SU-DHL-6 (cell line): Measurements from ENCODE around the gene LEMD2.

Source experiments
- H2AFZ ChIP-seq: fragments of 200-600 bp; sonication (generic); 2 replicates; pipeline ENCODE4 v1.6.1; 2014; ENCODE audit warnings: low read depth, mild to moderate bottlenecking, moderate library complexity, mixed read lengths, antibody characterized with exemption, low read length; ENCODE audit not compliant: severe bottlenecking
- H3F3A ChIP-seq: fragments of 200-600 bp; shearing (Covaris generic); 2 replicates; pipeline ENCODE4 v1.6.0; 2016; ENCODE audit warnings: antibody characterized with exemption, mild to moderate bottlenecking; ENCODE audit not compliant: insufficient read depth
- H3K27ac ChIP-seq: fragments of 200-600 bp; sonication (generic); 2 replicates; pipeline ENCODE4 v1.5.1; 2016; ENCODE audit warnings: low read depth, mild to moderate bottlenecking, low read length, moderate library complexity, mixed read lengths
- H3K27me3 ChIP-seq: fragments of 200-600 bp; sonication (generic), shearing (Covaris generic); 2 replicates; pipeline ENCODE4 v1.6.0; 2014; ENCODE audit warnings: mild to moderate bottlenecking, low read length
- H3K36me3 ChIP-seq: fragments of 200-600 bp; sonication (generic); 2 replicates; pipeline ENCODE4 v1.6.1; 2014; ENCODE audit warnings: mild to moderate bottlenecking, low read length, mixed read lengths
- H3K4me2 ChIP-seq: fragments of 300-600, 200-600 bp; shearing (Covaris generic), sonication (generic); 2 replicates; pipeline ENCODE4 v1.6.0; 2014; ENCODE audit warnings: low read length, low read depth, mild to moderate bottlenecking; ENCODE audit not compliant: poor library complexity, severe bottlenecking
- H3K4me3 ChIP-seq: fragments of 200-600 bp; sonication (generic); 2 replicates; pipeline ENCODE4 v1.5.1; 2014; ENCODE audit warnings: antibody characterized with exemption, low read length, mild to moderate bottlenecking, mixed read lengths; ENCODE audit not compliant: insufficient read depth, poor library complexity, severe bottlenecking
- H3K79me2 ChIP-seq: fragments of 200-600 bp; sonication (generic); 2 replicates; pipeline ENCODE4 v1.6.1; 2014; ENCODE audit warnings: mild to moderate bottlenecking, low read length, moderate library complexity; ENCODE audit not compliant: insufficient read depth
- H3K9ac ChIP-seq: fragments of 200-600 bp; sonication (generic); 2 replicates; pipeline ENCODE4 v1.7.0; 2014; ENCODE audit warnings: mild to moderate bottlenecking, low read length
- H3K9me2 ChIP-seq: fragments of 200-600 bp; sonication (generic); replicated peaks from 2 replicates; pipeline ENCODE4 v1.6.1; 2014; ENCODE audit warnings: low read length; ENCODE audit not compliant: insufficient read depth
- H3K9me3 ChIP-seq: fragments of 200-600 bp; sonication (generic); 2 replicates; pipeline ENCODE4 v1.6.1; 2014; ENCODE audit warnings: low read length, mixed read lengths; ENCODE audit not compliant: insufficient read depth
- H4K20me1 ChIP-seq: fragments of 200-600 bp; sonication (generic); 2 replicates; pipeline ENCODE4 v1.6.1; 2014; ENCODE audit warnings: low read depth, mild to moderate bottlenecking, antibody characterized with exemption, low read length, moderate library complexity, mixed read lengths
- EZH2phosphoT487 ChIP-seq: fragments of 200-600 bp; sonication (generic), shearing (Covaris generic); conservative IDR thresholded peaks from 2 replicates; pipeline ENCODE4 v1.6.1; 2018; ENCODE audit warnings: mild to moderate bottlenecking, antibody characterized with exemption, low read length, moderate library complexity, mixed read lengths
- TF ChIP-seq, protein P1 (sequence below): fragments of 200-600 bp; sonication (generic); IDR thresholded peaks from one replicate; pipeline ENCODE4 v1.5.1; 2017; ENCODE audit warnings: antibody characterized with exemption, mild to moderate bottlenecking, low read length, moderate library complexity; ENCODE audit not compliant: insufficient read depth, poor library complexity, severe bottlenecking

LEMD2 gene

DNA sequence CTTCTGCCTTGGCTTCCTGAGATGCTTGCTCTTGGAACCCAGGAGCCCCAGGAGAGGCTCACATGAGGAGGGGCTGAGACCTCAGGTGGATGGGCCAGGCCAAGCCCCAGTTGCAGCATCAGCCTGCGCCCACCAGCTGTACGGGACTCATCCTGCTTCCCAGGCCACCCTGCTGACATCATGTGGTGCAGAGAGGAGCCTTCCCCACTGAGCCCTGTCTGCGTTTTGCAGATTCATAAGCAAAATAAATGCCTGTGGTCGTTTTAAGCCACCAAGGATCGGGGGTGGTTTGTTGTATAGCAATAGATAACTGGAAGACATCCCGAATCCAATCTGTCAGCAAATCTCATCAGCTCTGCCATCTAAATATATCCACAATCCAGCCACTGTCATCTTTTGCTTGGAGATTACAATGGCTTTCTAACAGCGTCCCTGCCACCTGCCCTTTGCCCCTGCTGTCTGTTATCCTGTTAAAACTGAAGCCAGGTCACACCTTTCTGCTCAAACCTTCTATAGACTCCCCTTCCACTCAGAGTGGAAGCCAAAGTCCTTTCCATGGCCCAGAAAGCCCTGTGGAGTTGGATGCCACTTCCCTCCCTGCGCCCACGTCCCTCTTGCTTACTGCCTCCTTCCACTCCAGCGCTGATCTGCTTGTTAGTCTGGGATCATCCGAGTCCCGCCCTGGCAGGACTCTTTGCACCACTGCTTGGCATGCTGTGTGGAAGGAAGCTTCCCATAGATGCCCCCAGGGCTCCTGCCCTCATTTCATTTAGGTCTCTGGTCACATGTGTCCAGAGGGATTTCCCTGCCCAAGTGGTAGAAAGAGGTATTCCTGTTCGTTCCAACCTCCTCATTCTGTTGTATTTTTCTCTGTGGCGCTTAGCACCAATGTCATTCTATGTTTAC lies 38.9 kb upstream of the LEMD2 start:
- Histone ChIP-seq H3K27me3 (no peaks in the 10 kb centered on the region), H3K9ac (no peak overlapping the region), H3K9me3 (no peaks in the 10 kb centered on the region), H3K4me2 (no peak overlapping the region), H3K36me3 (no peaks in the 10 kb centered on the region), H3F3A (no peaks in the 10 kb centered on the region), H3K27ac (no peak overlapping the region), H3K9me2 (no peaks in the 10 kb centered on the region), H2AFZ (no peak overlapping the region), H3K4me3 (no peak overlapping the region), H4K20me1 (no peaks in the 10 kb centered on the region), H3K79me2 (no peaks in the 10 kb centered on the region)
- TF ChIP-seq EZH2phosphoT487, result no peak
- TF ChIP-seq, protein P1, sequence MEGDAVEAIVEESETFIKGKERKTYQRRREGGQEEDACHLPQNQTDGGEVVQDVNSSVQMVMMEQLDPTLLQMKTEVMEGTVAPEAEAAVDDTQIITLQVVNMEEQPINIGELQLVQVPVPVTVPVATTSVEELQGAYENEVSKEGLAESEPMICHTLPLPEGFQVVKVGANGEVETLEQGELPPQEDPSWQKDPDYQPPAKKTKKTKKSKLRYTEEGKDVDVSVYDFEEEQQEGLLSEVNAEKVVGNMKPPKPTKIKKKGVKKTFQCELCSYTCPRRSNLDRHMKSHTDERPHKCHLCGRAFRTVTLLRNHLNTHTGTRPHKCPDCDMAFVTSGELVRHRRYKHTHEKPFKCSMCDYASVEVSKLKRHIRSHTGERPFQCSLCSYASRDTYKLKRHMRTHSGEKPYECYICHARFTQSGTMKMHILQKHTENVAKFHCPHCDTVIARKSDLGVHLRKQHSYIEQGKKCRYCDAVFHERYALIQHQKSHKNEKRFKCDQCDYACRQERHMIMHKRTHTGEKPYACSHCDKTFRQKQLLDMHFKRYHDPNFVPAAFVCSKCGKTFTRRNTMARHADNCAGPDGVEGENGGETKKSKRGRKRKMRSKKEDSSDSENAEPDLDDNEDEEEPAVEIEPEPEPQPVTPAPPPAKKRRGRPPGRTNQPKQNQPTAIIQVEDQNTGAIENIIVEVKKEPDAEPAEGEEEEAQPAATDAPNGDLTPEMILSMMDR, result no peak

- Histone ChIP-seq H3K9ac (no peak overlapping the region), H3K4me3 (no peak overlapping the region), H3K79me2 (no peaks in the 10 kb centered on the region), H3K9me3 (no peaks in the 10 kb centered on the region), H4K20me1 (no peaks in the 10 kb centered on the region), H2AFZ (no peak overlapping the region), H3K36me3 (no peaks in the 10 kb centered on the region), H3K4me2 (no peak overlapping the region), H3K27me3 (no peaks in the 10 kb centered on the region), H3F3A (no peaks in the 10 kb centered on the region), H3K9me2 (no peaks in the 10 kb centered on the region), H3K27ac (no peak overlapping the region)
- TF ChIP-seq, protein P1, result no peak
- no peak for TF ChIP-seq EZH2phosphoT487
These were observed 37.6 kb upstream of the LEMD2 start for GRCh38 chr6:33826537-33826936.

DNA sequence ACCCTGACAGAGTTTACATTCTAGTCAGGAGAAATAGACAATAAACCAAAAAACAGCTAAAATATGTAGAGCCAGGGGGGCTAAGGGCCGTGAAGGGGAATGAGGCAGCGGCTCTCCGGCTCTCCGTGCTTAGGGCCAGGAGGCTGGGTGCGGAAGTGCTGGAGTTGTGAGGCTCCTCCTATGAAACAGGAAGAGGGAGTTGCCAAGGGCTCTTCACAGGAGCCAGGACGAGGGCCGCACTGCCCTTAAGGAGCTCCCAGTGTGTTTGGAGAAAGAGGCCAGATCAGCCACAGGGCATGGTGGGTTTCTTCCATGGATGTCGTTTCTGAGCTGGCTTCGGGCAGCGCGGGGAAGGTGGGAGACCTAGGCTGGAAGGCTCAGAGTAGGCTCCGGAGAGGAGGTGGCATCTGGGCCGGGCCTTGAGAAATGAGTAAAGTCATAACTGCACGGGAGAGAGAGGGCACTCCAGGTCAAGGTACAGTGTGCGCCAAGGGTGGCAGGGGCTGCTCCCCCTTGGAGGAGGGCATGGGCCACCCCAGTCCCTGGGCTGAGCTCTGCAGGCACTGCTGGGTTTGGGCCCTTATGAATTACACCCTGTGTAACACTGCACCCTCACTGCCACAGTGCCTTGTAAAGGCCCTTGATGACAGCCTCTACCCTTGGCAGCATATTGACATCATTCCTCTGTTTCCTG lies 35.7 kb upstream of the LEMD2 start:
- Histone ChIP-seq H3K9me2 (no peaks in the 10 kb centered on the region), H3F3A (no peaks in the 10 kb centered on the region), H4K20me1 (no peaks in the 10 kb centered on the region), H3K9me3 (no peaks in the 10 kb centered on the region), H3K36me3 (no peaks in the 10 kb centered on the region), H3K27ac (no peak overlapping the region), H3K27me3 (no peaks in the 10 kb centered on the region), H3K79me2 (no peaks in the 10 kb centered on the region), H3K9ac (no peak overlapping the region), H3K4me3 (no peak overlapping the region), H2AFZ (no peak overlapping the region), H3K4me2 (no peak overlapping the region)
- TF ChIP-seq EZH2phosphoT487, result no peak
- TF ChIP-seq, protein P1, result no peak
